K562 (cell line): Measurements from ENCODE around the gene LSR. TPM values are rescaled to one million over a fixed set of nuclear protein-coding genes. Genes with fewer than 3 reads are reported as not detected.
A peak's percentile ranks its signal among the peaks of the same experiment; 100 is the strongest.

Experiments
- BCL6 ChIP-seq: fragments of 250-450 bp; sonication (Bioruptor Pico); IDR thresholded peaks from 2 replicates; pipeline ENCODE4 v1.4.0; 2020
- CEBPG ChIP-seq, 3 experiments: fragments of 200-800 bp in 1 of 3; sonication (Bioruptor generic) in 1 of 3; sonication (generic) in 1 of 3; formaldehyde crosslinking in 1 of 3; IDR thresholded peaks in 2 of 3; conservative IDR thresholded peaks in 1 of 3; 2 replicates each; pipeline versions ENCODE4 v1.6.1 to v1.8.0; 2016 to 2022; ENCODE audit warnings: missing compliant biosample characterization in 2 of 3, missing genetic modification characterization in 2 of 3, mild to moderate bottlenecking in 1 of 3, missing genetic modification reagents in 1 of 3
- FOXA3 ChIP-seq, 2 experiments: fragments of 450-650 bp in 1 of 2; sonication (generic) in 1 of 2; formaldehyde crosslinking; IDR thresholded peaks in 1 of 2; conservative IDR thresholded peaks in 1 of 2; 2 replicates each; pipeline versions ENCODE4 v1.4.0 to v1.8.0; 2020 to 2022; ENCODE audit warnings: mild to moderate bottlenecking in 2 of 2, missing genetic modification reagents in 1 of 2
- JUN ChIP-seq, 2 experiments: sonication (generic) in 1 of 2; formaldehyde crosslinking in 1 of 2; IDR thresholded peaks; 2 replicates each; pipeline versions ENCODE4 v1.6.1 to v1.8.0; 2012 to 2022; ENCODE audit warnings: borderline replicate concordance in 2 of 2, mild to moderate bottlenecking in 2 of 2, improper control_type of control experiment in 1 of 2, low read depth in 1 of 2, low read length in 1 of 2, missing genetic modification reagents in 1 of 2
- LCOR ChIP-seq: sonication (generic); formaldehyde crosslinking; IDR thresholded peaks from 2 replicates; pipeline ENCODE4 v1.8.0; 2022; ENCODE audit warnings: mild to moderate bottlenecking, missing genetic modification reagents
- MCM5 ChIP-seq: fragments of 450-650 bp; IDR thresholded peaks from 2 replicates; pipeline ENCODE4 v1.6.1; 2016; ENCODE audit warnings: low read depth
- NCOA4 ChIP-seq: fragments of 450-650 bp; IDR thresholded peaks from 2 replicates; pipeline ENCODE4 v1.6.1; 2018; ENCODE audit warnings: mild to moderate bottlenecking; ENCODE audit not compliant: partially characterized antibody
- PHF8 ChIP-seq: fragments of 200-600 bp; sonication (generic); IDR thresholded peaks from 2 replicates; pipeline ENCODE4 v1.6.1; 2012; ENCODE audit warnings: mixed run types, mild to moderate bottlenecking, inconsistent platforms, low read length, moderate library complexity, borderline replicate concordance
- POU5F1 ChIP-seq: fragments of 150-350 bp; IDR thresholded peaks from 2 replicates; pipeline ENCODE4 v1.6.1; 2014; ENCODE audit warnings: borderline replicate concordance, low read length, low read depth, mild to moderate bottlenecking; ENCODE audit not compliant: partially characterized antibody
- RFX7 ChIP-seq: fragments of 250-450 bp; sonication (Bioruptor Pico); IDR thresholded peaks from 2 replicates; pipeline ENCODE4 v1.5.1; 2021; ENCODE audit warnings: mild to moderate bottlenecking
- TCF7 ChIP-seq: sonication (generic); IDR thresholded peaks from 2 replicates; pipeline ENCODE4 v1.6.1; 2016; ENCODE audit warnings: antibody characterized with exemption, borderline replicate concordance
- ZBTB1 ChIP-seq: sonication (generic); formaldehyde crosslinking; IDR thresholded peaks from 2 replicates; pipeline ENCODE4 v1.8.1; 2023; ENCODE audit warnings: missing genetic modification reagents, low read depth, mild to moderate bottlenecking, borderline replicate concordance
- ZNF146 ChIP-seq: IDR thresholded peaks from one replicate; pipeline ENCODE4 v1.6.1; 2018; ENCODE audit warnings: missing compliant biosample characterization; ENCODE audit not compliant: unreplicated experiment
- ZNF644 ChIP-seq: fragments of 200-800 bp; sonication (Bioruptor generic); IDR thresholded peaks from 2 replicates; pipeline ENCODE4 v1.6.1; 2016; ENCODE audit warnings: low read depth, missing genetic modification characterization, missing compliant biosample characterization
- ZNF699 ChIP-seq: fragments of 250-450 bp; sonication (Bioruptor Pico); IDR thresholded peaks from 2 replicates; pipeline ENCODE4 v1.8.0; 2021; ENCODE audit warnings: mild to moderate bottlenecking, moderate library complexity; ENCODE audit not compliant: insufficient replicate concordance
- polyA plus RNA-seq, 8 experiments: library from polyadenylated mRNA; depleted of rRNA in 4 of 8; stranded (reverse) in 5 of 8; unstranded in 3 of 8; fragments of >200 nt; fragmentation: Nextera tagmentation in 2 of 8; fragmentation: Illumina TruSeq in 1 of 8; extraction: Ambion mirVana in 2 of 8; extraction: Trizol in 1 of 8; gene quantifications; 2 replicates each; pipeline versions ENCODE4 v1.2.1 to v1.2.3, GENCODE V29; 2011 to 2014; ENCODE audit warnings: inconsistent platforms in 1 of 8, missing spikeins in 1 of 8
- total RNA-seq, 7 experiments: library from RNA; depleted of rRNA in 6 of 7; stranded (reverse); fragments of >200 nt in 6 of 7; fragmentation: Illumina TruSeq in 2 of 7; extraction: Trizol in 2 of 7; gene quantifications; 2 replicates each; pipeline versions ENCODE4 v1.2.1 to v1.2.3, GENCODE V29; 2011 to 2021; ENCODE audit warnings: low replicate concordance in 1 of 7
- TF ChIP-seq, protein P1 (sequence below): sonication (generic); formaldehyde crosslinking; IDR thresholded peaks from 2 replicates; pipeline ENCODE4 v1.8.1; 2023; ENCODE audit warnings: mild to moderate bottlenecking, missing genetic modification reagents
- TF ChIP-seq, protein P2 (sequence below): sonication (generic); formaldehyde crosslinking; IDR thresholded peaks from 2 replicates; pipeline ENCODE4 v1.8.0; 2022; ENCODE audit warnings: missing genetic modification reagents, mild to moderate bottlenecking, borderline replicate concordance
- TF ChIP-seq, protein P3 (sequence below): fragments of 450-650 bp; formaldehyde crosslinking; IDR thresholded peaks from 2 replicates; pipeline ENCODE4 v1.4.0; 2020; ENCODE audit warnings: mild to moderate bottlenecking, mixed read lengths
- TF ChIP-seq, protein P4 (sequence below): sonication (generic); formaldehyde crosslinking; IDR thresholded peaks from 2 replicates; pipeline ENCODE4 v1.8.1; 2023; ENCODE audit warnings: mild to moderate bottlenecking, missing genetic modification reagents

LSR gene
- total and polyA plus RNA-seq, 9 of the 15 experiments (the other 6 are each of a cell fraction or from before 2014, with no cell fraction given) = 0.44 to 87.9 (median 28.0) TPM

DNA sequence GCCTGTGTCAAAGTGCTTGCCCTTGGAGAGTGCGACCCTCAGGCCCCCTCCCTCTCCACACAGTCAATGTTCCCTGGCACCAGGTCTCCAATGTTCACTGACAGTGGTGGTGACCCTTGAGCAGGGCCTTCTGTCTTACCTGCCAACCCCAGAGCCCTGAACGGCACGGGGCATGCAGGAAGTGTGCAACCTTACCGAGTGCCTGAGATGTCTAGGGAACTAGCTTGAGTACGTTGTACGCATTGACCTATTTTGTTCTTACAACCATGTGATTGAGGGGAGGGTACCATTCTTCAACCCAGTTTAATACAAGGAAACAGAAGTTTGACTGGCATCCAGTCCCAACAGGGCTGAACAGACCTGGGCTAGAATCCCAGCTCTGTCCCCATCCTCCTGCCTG lies 56.4 kb downstream of the LSR start (continued):
- TF ChIP-seq ZNF699 (CRISPR knock-in tag) (no peak), ZNF644 (0 out of 2 replicates have a peak, but pooled peaks have one; percentile 27), TCF7 (no peak), ZBTB1 (CRISPR knock-in tag) (no peak), NCOA4 (no peak), ZNF146 (no peak), MCM5 (no peak), FOXA3 (CRISPR knock-in tag; conservative IDR thresholded peaks at IDR 0.05 in 1 of 2, IDR thresholded peaks at IDR 0.05 in 1 of 2) (no peak; a peak in 1 of 4 replicates), JUN (IDR thresholded peaks at IDR 0.05; ENCODE audit: borderline replicate concordance, low read depth, low read length) (no peak), JUN (CRISPR knock-in tag; IDR thresholded peaks at IDR 0.05; ENCODE audit: borderline replicate concordance) (no peak), POU5F1 (no peak), BCL6 (CRISPR knock-in tag) (no peak), CEBPG (CRISPR knock-in tag; IDR thresholded peaks at IDR 0.05) (no peak), CEBPG (tag; conservative IDR thresholded peaks at IDR 0.05 in 1 of 2, IDR thresholded peaks at IDR 0.05 in 1 of 2) (no peak), RFX7 (CRISPR knock-in tag) (no peak), LCOR (no peak), PHF8 (no peak)
- TF ChIP-seq, protein P1, sequence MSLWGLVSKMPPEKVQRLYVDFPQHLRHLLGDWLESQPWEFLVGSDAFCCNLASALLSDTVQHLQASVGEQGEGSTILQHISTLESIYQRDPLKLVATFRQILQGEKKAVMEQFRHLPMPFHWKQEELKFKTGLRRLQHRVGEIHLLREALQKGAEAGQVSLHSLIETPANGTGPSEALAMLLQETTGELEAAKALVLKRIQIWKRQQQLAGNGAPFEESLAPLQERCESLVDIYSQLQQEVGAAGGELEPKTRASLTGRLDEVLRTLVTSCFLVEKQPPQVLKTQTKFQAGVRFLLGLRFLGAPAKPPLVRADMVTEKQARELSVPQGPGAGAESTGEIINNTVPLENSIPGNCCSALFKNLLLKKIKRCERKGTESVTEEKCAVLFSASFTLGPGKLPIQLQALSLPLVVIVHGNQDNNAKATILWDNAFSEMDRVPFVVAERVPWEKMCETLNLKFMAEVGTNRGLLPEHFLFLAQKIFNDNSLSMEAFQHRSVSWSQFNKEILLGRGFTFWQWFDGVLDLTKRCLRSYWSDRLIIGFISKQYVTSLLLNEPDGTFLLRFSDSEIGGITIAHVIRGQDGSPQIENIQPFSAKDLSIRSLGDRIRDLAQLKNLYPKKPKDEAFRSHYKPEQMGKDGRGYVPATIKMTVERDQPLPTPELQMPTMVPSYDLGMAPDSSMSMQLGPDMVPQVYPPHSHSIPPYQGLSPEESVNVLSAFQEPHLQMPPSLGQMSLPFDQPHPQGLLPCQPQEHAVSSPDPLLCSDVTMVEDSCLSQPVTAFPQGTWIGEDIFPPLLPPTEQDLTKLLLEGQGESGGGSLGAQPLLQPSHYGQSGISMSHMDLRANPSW = no peak
- TF ChIP-seq, protein P2, sequence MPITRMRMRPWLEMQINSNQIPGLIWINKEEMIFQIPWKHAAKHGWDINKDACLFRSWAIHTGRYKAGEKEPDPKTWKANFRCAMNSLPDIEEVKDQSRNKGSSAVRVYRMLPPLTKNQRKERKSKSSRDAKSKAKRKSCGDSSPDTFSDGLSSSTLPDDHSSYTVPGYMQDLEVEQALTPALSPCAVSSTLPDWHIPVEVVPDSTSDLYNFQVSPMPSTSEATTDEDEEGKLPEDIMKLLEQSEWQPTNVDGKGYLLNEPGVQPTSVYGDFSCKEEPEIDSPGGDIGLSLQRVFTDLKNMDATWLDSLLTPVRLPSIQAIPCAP = no peak
- TF ChIP-seq, protein P3, sequence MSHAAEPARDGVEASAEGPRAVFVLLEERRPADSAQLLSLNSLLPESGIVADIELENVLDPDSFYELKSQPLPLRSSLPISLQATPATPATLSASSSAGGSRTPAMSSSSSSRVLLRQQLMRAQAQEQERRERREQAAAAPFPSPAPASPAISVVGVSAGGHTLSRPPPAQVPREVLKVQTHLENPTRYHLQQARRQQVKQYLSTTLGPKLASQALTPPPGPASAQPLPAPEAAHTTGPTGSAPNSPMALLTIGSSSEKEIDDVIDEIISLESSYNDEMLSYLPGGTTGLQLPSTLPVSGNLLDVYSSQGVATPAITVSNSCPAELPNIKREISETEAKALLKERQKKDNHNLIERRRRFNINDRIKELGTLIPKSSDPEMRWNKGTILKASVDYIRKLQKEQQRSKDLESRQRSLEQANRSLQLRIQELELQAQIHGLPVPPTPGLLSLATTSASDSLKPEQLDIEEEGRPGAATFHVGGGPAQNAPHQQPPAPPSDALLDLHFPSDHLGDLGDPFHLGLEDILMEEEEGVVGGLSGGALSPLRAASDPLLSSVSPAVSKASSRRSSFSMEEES = no peak
- TF ChIP-seq, protein P4, sequence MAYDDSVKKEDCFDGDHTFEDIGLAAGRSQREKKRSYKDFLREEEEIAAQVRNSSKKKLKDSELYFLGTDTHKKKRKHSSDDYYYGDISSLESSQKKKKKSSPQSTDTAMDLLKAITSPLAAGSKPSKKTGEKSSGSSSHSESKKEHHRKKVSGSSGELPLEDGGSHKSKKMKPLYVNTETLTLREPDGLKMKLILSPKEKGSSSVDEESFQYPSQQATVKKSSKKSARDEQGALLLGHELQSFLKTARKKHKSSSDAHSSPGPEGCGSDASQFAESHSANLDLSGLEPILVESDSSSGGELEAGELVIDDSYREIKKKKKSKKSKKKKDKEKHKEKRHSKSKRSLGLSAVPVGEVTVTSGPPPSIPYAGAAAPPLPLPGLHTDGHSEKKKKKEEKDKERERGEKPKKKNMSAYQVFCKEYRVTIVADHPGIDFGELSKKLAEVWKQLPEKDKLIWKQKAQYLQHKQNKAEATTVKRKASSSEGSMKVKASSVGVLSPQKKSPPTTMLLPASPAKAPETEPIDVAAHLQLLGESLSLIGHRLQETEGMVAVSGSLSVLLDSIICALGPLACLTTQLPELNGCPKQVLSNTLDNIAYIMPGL (CRISPR knock-in tag) = 0 out of 2 replicates have a peak, but pooled peaks have one; percentile 56
